Measurements from ENCODE around the gene KCNH8. TPM values are rescaled to one million over a fixed set of nuclear protein-coding genes. Genes with fewer than 3 reads are reported as not detected.

KCNH8 gene
- total and polyA plus RNA-seq, 2 experiments from 2014 or later, result 0.97 to 1.1 TPM

DNA sequence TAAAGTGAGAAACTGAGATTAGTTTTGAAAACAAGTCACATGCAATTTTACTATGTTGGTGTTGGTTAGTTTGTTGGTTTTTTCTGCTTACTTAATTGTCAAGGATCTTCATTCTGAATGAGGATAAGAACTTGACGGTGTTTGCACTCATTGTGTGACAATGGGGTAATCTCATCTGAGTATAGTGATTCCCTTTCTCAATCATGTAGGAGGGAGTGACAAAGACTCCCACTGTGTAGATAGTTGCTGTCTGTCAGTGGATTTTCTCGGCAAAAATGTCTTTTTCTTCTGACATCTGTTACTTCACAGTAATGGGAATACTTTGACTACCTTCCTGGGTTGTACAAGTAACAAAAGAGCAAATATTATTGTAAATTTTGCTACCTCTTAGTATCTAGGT is 23.5 kb downstream of the KCNH8 start:
- no peak overlapping the region for H3K4me3 ChIP-seq
- H3K9me3 ChIP-seq (ENCODE audit: low read depth), result no peaks in the 10 kb centered on the region
- no peaks in the 10 kb centered on the region for H3K27me3 ChIP-seq
- no peak overlapping the region for H3K4me2 ChIP-seq
- no peak overlapping the region for H3K27ac ChIP-seq
- no peak overlapping the region for H2AFZ ChIP-seq
- H3K79me2 ChIP-seq, result no peaks in the 10 kb centered on the region
- no peaks in the 10 kb centered on the region for H3K4me1 ChIP-seq (ENCODE audit: insufficient read depth)
- no peaks in the 10 kb centered on the region for H3K9me2 ChIP-seq (replicated peaks; ENCODE audit: insufficient read depth)
- no peak for TF ChIP-seq EZH2phosphoT487 (IDR thresholded peaks at IDR 0.05; ENCODE audit: low read depth, severe bottlenecking, unreplicated experiment)
- TF ChIP-seq EZH2 (IDR thresholded peaks at IDR 0.05; ENCODE audit: borderline replicate concordance), result no peak
- TF ChIP-seq, protein P1, sequence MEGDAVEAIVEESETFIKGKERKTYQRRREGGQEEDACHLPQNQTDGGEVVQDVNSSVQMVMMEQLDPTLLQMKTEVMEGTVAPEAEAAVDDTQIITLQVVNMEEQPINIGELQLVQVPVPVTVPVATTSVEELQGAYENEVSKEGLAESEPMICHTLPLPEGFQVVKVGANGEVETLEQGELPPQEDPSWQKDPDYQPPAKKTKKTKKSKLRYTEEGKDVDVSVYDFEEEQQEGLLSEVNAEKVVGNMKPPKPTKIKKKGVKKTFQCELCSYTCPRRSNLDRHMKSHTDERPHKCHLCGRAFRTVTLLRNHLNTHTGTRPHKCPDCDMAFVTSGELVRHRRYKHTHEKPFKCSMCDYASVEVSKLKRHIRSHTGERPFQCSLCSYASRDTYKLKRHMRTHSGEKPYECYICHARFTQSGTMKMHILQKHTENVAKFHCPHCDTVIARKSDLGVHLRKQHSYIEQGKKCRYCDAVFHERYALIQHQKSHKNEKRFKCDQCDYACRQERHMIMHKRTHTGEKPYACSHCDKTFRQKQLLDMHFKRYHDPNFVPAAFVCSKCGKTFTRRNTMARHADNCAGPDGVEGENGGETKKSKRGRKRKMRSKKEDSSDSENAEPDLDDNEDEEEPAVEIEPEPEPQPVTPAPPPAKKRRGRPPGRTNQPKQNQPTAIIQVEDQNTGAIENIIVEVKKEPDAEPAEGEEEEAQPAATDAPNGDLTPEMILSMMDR (IDR thresholded peaks at IDR 0.05; ENCODE audit: poor library complexity), result no peak
- no peaks in the 10 kb centered on the region for H3K36me3 ChIP-seq (replicated peaks; ENCODE audit: insufficient read depth, low read depth)
- no peak for DNase-seq (ENCODE audit: low spot score)
- no peaks in the 10 kb centered on the region for H4K20me1 ChIP-seq (ENCODE audit: insufficient read depth, poor library complexity, severe bottlenecking)
- WGBS (ENCODE audit: low lambda C conversion rate, missing lambda C conversion rate), result 37% methylated on average over 2 of the region's 2 CpGs

DNA sequence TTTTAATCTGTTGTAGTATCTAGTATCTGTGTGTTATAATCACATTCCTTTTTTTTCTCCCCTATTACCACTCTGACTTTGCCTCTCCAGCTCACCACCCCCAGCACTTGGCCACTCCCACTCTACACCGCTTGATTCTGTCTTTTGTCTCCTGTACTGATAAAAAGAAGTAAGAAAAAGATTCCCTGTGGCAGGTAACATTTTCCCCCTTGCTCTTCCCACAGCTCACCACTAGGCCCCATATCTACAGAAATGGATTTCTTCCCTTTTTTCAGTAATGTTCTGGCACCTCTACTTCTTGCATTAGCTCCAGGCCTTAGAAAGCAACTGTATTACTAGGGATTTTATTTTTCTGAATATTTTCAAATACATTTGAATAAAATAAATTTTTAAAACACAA is 25.6 kb downstream of the KCNH8 start:
- WGBS (ENCODE audit: low lambda C conversion rate, missing lambda C conversion rate), result 10% methylated on average over 1 of the region's 1 CpG
- H3K79me2 ChIP-seq, result no peaks in the 10 kb centered on the region
- H3K4me3 ChIP-seq, result no peak overlapping the region
- no peaks in the 10 kb centered on the region for H4K20me1 ChIP-seq (ENCODE audit: insufficient read depth, poor library complexity, severe bottlenecking)
- H3K4me2 ChIP-seq, result no peak overlapping the region
- no peaks in the 10 kb centered on the region for H3K9me3 ChIP-seq (ENCODE audit: low read depth)
- no peaks in the 10 kb centered on the region for H3K36me3 ChIP-seq (replicated peaks; ENCODE audit: insufficient read depth, low read depth)
- no peaks in the 10 kb centered on the region for H3K4me1 ChIP-seq (ENCODE audit: insufficient read depth)
- H3K27me3 ChIP-seq, result no peaks in the 10 kb centered on the region
- no peak overlapping the region for H2AFZ ChIP-seq
- TF ChIP-seq EZH2 (IDR thresholded peaks at IDR 0.05; ENCODE audit: borderline replicate concordance) (no peak), EZH2phosphoT487 (IDR thresholded peaks at IDR 0.05; ENCODE audit: low read depth, severe bottlenecking, unreplicated experiment) (no peak)
- TF ChIP-seq, protein P1 (IDR thresholded peaks at IDR 0.05; ENCODE audit: poor library complexity), result no peak
- no peak for DNase-seq (ENCODE audit: low spot score)
- H3K27ac ChIP-seq, result no peak overlapping the region
- H3K9me2 ChIP-seq (replicated peaks; ENCODE audit: insufficient read depth), result no peaks in the 10 kb centered on the region

DNA sequence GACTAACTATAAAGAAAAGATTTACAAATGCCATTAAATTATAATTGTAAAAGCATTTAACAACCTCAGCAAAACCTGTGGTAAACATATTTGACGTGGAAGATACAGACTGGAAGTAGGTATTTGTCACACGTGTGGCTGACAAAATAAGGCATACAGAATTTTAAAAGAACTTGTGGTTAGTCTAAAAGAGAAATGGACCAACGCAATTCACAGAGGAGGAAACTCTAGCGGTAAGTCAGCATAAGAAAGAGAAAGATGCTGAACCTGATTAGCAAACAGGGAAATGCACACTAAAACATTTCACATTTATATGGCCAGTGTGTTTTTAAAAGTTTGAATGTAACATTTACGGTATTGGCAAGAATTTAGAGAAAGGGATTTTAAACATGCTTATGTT is 35.3 kb downstream of the KCNH8 start:
- Histone ChIP-seq H3K27me3 (no peaks in the 10 kb centered on the region), H3K4me2 (no peak overlapping the region), H3K36me3 (replicated peaks; ENCODE audit: insufficient read depth, low read depth) (no peaks in the 10 kb centered on the region), H2AFZ (no peak overlapping the region), H3K4me1 (ENCODE audit: insufficient read depth) (no peaks in the 10 kb centered on the region), H3K9me3 (ENCODE audit: low read depth) (no peaks in the 10 kb centered on the region), H4K20me1 (ENCODE audit: insufficient read depth, poor library complexity, severe bottlenecking) (no peaks in the 10 kb centered on the region), H3K27ac (no peak overlapping the region), H3K4me3 (no peak overlapping the region), H3K9me2 (replicated peaks; ENCODE audit: insufficient read depth) (no peaks in the 10 kb centered on the region), H3K79me2 (no peaks in the 10 kb centered on the region)
- no peak for DNase-seq (ENCODE audit: low spot score)
- WGBS (ENCODE audit: low lambda C conversion rate, missing lambda C conversion rate), result 72% methylated on average over 5 of the region's 5 CpGs
- TF ChIP-seq EZH2phosphoT487 (IDR thresholded peaks at IDR 0.05; ENCODE audit: low read depth, severe bottlenecking, unreplicated experiment), result no peak
- no peak for TF ChIP-seq EZH2 (IDR thresholded peaks at IDR 0.05; ENCODE audit: borderline replicate concordance)
- TF ChIP-seq, protein P1 (IDR thresholded peaks at IDR 0.05; ENCODE audit: poor library complexity), result no peak

GRCh38 chr3:19190126-19190525 is 41.8 kb downstream of the KCNH8 start:
- no peaks in the 10 kb centered on the region for H3K9me3 ChIP-seq (ENCODE audit: low read depth)
- no peak overlapping the region for H2AFZ ChIP-seq
- H3K9me2 ChIP-seq (replicated peaks; ENCODE audit: insufficient read depth), result no peaks in the 10 kb centered on the region
- no peaks in the 10 kb centered on the region for H3K4me1 ChIP-seq (ENCODE audit: insufficient read depth)
- DNase-seq (ENCODE audit: low spot score), result no peak
- TF ChIP-seq, protein P1 (IDR thresholded peaks at IDR 0.05; ENCODE audit: poor library complexity), result no peak
- TF ChIP-seq EZH2 (IDR thresholded peaks at IDR 0.05; ENCODE audit: borderline replicate concordance) (no peak), EZH2phosphoT487 (IDR thresholded peaks at IDR 0.05; ENCODE audit: low read depth, severe bottlenecking, unreplicated experiment) (no peak)
- no peaks in the 10 kb centered on the region for H4K20me1 ChIP-seq (ENCODE audit: insufficient read depth, poor library complexity, severe bottlenecking)
- no peak overlapping the region for H3K4me3 ChIP-seq
- no peaks in the 10 kb centered on the region for H3K36me3 ChIP-seq (replicated peaks; ENCODE audit: insufficient read depth, low read depth)
- H3K79me2 ChIP-seq, result no peaks in the 10 kb centered on the region
- WGBS (ENCODE audit: low lambda C conversion rate, missing lambda C conversion rate), result 85% methylated on average over 1 of the region's 1 CpG
- H3K27me3 ChIP-seq, result no peaks in the 10 kb centered on the region
- H3K27ac ChIP-seq, result no peak overlapping the region
- H3K4me2 ChIP-seq, result no peak overlapping the region
